Suppressor macrophage treated with lipopolysaccharide for 4 hours (primary cell): ENCODE data around the gene RAP1GAP.
"Not testable (repeated sequence)": the region's sequence is repeated elsewhere in the genome, so short reads cannot be mapped to it uniquely, and the experiment has no call there.

Source experiments
- DNase-seq: peaks from one replicate; pipeline ENCODE4 v3.0.0-alpha.2; 2020

RAP1GAP gene

GRCh38 chr1:21674957-21675356, 5.8 kb upstream of the RAP1GAP start:
- no peak for DNase-seq

DNA sequence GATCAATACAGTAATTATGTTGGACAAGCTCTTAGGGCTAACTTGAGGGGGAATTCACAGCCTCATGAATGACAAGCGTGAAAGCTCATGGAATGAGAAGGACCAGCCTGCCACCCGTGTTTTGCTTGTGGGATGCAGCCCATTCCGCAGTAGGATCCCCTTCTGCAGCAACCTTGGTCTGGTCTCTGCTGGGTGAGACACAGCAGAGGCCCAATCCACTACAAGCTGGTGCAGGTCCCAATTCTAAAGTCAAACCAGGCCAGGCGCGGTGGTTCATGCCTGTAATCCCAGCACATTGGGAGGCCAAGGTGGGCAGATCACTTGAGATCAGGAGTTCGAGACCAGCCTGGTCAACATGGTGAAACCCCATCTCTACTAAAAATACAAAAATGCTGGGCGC, 4.7 kb upstream of the RAP1GAP start:
- DNase-seq = not testable (repeated sequence)

GRCh38 chr1:21673277-21673780, 4.2 kb upstream of the RAP1GAP start:
- peak; percentile 62 for DNase-seq

DNA sequence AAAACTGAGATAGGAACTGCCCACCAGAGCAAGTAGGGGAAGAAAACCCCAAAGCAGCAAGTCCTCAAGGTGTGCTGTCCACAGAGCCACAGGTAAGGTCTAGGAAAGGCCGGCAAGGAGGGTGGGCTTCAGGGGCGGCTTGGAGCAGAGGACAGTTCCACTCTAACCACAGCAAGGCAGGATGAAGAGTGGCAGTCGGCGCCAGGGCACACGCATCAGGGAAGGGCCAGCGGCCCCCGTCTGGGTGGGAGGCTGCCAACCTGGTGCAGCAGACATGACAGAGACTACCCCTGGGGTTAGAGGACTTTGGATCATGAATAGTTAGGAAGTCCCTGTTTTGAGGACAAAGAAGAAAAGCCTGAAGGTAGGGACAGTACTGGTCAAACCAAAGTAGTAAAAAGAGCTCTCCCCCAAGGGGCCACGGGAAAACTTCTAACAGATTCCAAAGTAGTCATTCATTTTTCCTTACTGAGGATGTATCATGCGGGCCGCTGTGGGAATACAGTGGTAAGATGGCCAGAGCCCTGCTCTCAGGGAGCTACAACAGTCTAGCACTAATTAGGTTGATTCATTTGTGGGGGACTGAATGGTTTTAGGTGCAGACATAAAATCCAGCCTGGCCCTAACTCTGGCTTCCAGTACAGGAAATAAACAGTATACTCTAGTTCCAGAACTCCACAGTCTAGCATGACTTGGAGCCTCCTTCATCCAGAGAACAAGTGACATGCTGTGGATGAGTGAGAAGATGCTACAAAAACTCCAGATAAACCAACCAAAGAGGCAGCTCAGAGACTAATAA, 3.5 kb upstream of the RAP1GAP start:
- no peak for DNase-seq

- DNase-seq = no peak
Observed at GRCh38 chr1:21671915-21672314, 2.8 kb upstream of the RAP1GAP start.

GRCh38 chr1:21670956-21671902, 2.1 kb upstream of the RAP1GAP start:
- DNase-seq = no peak

DNA sequence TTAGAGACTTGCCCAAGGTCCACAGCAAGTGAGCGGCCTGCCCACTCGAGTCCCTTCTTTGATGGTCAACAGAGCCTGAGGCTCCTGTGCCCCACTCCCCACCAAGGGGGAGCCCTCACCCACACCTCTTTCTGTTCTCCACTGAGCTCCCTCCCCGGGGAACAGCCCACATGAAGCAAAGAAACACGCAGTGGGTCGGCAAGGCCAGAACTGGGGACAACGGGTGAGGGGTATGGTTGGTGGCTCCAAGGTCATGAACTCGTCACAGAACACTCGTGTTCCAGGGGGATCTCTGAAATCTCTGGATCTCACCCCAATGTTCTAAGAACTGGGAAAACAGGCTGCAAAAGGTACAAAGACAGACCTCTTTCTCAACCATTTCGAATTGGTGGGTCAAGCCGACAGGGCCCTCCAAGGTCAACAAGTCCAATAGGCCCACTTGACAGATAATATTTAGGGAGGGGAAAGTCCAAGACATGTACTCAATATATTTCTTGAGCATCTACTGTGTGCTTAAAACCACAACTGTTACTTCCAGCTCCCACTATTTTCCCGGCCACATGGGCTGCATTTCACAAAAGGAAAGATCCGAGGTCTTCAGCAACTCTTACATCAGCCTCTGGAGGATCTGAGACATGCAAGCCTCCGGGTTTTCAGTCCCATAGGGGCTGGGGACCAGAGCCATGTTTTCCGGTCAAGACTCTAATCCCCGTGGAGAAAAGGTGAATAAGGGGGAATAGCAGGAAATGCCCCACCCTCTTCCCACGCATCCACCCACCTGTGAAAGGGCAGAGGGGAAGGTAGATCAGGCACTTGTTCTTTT, 1.1 kb upstream of the RAP1GAP start:
- no peak for DNase-seq

GRCh38 chr1:21668951-21669257, 253 bp downstream of the RAP1GAP start:
- no peak for DNase-seq

DNA sequence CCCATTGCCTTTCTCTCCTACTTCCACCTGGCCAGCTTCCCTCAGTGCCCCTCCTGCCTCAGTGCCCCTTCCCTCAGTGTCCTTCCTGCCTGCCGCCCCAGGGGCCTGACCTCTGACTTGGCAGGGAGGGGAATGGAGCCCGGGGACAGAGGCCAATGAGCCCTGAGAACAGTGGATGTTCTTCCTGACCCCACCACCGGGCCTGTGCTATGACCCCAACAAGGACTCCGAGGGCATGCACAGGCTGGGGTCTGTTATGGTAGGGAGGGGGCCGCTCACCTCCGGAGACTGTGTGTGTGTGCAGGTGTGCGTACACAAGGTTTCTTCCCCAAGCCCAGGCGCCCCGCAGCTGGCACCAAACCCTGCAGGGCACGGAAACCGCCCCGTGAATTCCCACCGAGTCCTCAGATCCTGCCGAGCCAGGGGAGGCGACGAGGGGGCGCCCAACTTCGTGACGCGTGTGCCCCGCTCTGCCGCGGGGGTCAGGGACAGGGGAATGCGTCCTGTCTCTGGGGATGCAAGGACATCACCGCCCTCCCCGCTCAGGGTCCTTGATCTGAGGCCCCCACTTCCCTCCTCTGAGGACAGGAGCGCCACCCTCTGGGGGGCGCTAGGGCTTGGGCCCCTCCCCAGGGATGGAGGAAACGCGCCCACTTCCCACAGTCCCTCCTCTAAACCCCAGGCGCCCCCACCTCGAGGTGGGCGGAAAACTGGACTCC, 766 bp downstream of the RAP1GAP start:
- DNase-seq = no peak

GRCh38 chr1:21667348-21668231, 1.6 kb downstream of the RAP1GAP start:
- DNase-seq = no peak

- DNase-seq = peak; percentile 12
Observed at GRCh38 chr1:21666576-21667320, 2.4 kb downstream of the RAP1GAP start.

GRCh38 chr1:21665711-21666575, 3.2 kb downstream of the RAP1GAP start:
- peak; percentile 12 for DNase-seq

GRCh38 chr1:21664806-21665588, 4.2 kb downstream of the RAP1GAP start:
- no peak for DNase-seq

DNA sequence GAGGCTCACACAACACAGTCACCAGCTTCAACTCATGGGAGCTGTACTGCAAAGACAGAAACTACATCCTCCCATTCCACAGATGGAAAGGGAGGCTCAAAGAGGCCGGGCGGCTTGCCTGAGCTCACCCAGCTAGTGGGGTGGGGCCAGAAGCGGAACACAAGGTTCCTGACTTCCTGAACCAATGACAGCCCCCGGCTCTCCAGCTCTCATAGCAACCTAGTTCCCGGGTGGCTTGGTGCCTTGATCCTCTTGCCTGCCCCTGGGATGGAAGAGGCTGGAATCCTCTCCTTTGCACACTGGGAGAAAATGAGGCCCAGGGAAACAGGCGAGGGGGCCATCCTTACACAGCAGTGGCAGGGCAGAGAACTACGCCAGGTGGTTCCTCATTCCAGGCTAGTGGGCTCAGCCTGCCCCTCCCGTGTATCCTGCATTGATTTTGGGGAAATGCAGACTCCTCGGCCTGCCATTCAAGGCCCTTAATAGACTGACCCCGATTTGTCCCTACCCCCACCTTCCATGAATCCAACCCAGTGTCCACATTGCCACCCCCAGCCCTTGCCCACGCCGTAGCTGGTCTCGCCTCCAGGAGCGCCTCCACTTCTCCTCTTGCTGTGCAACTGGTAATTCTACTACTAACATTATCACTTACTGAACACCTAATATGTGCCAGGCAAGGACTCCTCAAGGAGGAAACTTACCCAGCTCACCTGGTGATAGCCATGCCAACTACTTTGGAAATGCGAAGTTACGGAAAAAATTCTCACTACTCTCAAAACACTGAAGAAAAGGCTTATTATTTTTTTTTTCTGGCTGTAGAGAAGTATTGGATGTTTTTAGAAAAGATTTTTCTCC, 5.0 kb downstream of the RAP1GAP start:
- DNase-seq = peak; percentile 22

DNA sequence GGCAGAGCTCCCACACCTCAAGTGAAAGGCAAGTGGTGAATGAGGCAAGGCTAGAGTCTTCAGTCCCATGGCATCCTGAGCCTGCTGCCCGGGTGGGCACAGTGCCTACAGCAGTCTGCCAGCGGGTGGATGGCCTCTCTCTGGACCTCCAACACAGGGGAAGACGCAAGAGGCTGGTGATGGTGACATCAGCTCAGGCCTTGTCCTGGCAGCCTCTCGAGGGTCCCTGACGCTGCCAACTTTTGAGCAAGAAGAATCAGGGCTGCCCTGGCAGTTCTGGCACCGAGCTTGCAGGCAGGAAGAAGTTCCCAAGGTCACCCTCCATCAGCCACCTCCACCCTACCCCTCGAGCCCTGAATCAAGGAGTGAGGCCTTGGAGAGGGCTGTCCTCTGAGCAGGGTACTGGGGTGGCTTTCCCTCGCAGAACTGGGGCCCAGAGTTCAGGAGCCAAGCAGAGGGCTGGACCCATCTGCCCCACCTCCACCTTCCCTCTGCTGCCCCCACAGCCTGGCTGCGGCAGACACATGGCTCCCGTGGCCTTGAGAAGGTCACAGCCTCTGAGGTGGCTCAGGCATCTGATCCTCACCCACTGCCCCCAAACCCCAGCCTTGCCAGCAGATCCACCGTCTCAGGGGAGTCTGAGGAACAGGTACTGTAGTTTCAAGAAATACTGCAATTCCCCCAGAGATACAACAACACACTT, 5.8 kb downstream of the RAP1GAP start:
- no peak for DNase-seq

- no peak for DNase-seq
Observed at GRCh38 chr1:21662426-21663247, 6.5 kb downstream of the RAP1GAP start.
